Measurements from ENCODE around the gene PIGU.

DNA sequence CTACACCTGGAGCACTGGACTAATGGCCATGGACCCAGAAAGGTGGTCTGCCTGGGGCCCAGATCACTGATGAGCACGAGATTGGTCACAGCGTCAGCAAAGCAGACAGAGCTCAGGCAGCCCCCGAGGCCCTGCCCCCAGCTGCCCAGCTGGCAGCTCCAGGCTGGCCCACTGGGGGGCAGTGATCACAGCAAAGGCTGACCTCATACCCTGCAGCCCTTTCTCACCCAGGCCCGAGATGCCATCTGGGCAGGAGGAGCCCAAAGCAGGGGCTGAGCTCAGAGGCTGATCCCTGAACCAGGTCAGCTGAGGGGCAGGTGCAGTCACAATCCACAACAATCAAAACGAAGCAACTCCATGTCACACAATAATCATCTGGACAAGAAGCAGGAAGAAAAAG lies 114.3 kb downstream of the PIGU start:
- no peak for TF ChIP-seq POLR2A (IDR thresholded peaks at IDR 0.05)
- TF ChIP-seq, protein P1, sequence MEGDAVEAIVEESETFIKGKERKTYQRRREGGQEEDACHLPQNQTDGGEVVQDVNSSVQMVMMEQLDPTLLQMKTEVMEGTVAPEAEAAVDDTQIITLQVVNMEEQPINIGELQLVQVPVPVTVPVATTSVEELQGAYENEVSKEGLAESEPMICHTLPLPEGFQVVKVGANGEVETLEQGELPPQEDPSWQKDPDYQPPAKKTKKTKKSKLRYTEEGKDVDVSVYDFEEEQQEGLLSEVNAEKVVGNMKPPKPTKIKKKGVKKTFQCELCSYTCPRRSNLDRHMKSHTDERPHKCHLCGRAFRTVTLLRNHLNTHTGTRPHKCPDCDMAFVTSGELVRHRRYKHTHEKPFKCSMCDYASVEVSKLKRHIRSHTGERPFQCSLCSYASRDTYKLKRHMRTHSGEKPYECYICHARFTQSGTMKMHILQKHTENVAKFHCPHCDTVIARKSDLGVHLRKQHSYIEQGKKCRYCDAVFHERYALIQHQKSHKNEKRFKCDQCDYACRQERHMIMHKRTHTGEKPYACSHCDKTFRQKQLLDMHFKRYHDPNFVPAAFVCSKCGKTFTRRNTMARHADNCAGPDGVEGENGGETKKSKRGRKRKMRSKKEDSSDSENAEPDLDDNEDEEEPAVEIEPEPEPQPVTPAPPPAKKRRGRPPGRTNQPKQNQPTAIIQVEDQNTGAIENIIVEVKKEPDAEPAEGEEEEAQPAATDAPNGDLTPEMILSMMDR (IDR thresholded peaks at IDR 0.05), result no peak

All from lower leg skin (tissue), 3 donors.